AG10803 (cell line): Measurements from ENCODE around the gene CATSPERD.

Source experiments
- DNase-seq: peaks from one replicate; pipeline ENCODE4 v3.0.0; 2010; ENCODE audit warnings: low read depth
- H3K4me3 ChIP-seq: 2 replicates; pipeline ENCODE4 v1.5.1; 2011; ENCODE audit warnings: mild to moderate bottlenecking, low read length, control low read depth
- CTCF ChIP-seq: conservative IDR thresholded peaks from 2 replicates; pipeline ENCODE4 v1.5.1; 2011; ENCODE audit warnings: mild to moderate bottlenecking, low read length, control low read depth, inconsistent platforms

CATSPERD gene

GRCh38 chr19:5806905-5807304 lies 86.5 kb downstream of the CATSPERD start:
- no peak for DNase-seq
- no peak overlapping the region for H3K4me3 ChIP-seq
- no peak for TF ChIP-seq CTCF

- DNase-seq = no peak
- no peak overlapping the region for H3K4me3 ChIP-seq
- TF ChIP-seq CTCF = no peak
These were observed 87.8 kb downstream of the CATSPERD start for GRCh38 chr19:5808120-5808816.

GRCh38 chr19:5809053-5809452 lies 88.6 kb downstream of the CATSPERD start:
- no peak for DNase-seq
- TF ChIP-seq CTCF = no peak
- H3K4me3 ChIP-seq = no peak overlapping the region

GRCh38 chr19:5809469-5809868 lies 89.0 kb downstream of the CATSPERD start:
- no peak for TF ChIP-seq CTCF

GRCh38 chr19:5811117-5811516 lies 90.7 kb downstream of the CATSPERD start:
- TF ChIP-seq CTCF = no peak
- no peak for DNase-seq
- H3K4me3 ChIP-seq = no peak overlapping the region

More at GRCh38 chr19:5809469-5809868, 89.0 kb downstream of the CATSPERD start:
- H3K4me3 ChIP-seq = no peak overlapping the region
- no peak for DNase-seq

- no peak for DNase-seq
- TF ChIP-seq CTCF = no peak
- no peak overlapping the region for H3K4me3 ChIP-seq
These were observed 93.8 kb downstream of the CATSPERD start for GRCh38 chr19:5814123-5814851.

- DNase-seq = no peak
- no peak for TF ChIP-seq CTCF
- H3K4me3 ChIP-seq = no peak overlapping the region
These were observed 94.4 kb downstream of the CATSPERD start for GRCh38 chr19:5814852-5815246.
